HEK293T (cell line): ENCODE measurements around the gene RHBDD1.

Experiments used
- BHLHE40 ChIP-seq: fragments of 450-650 bp; IDR thresholded peaks from 2 replicates; pipeline ENCODE4 v1.6.1; 2016; ENCODE audit warnings: mild to moderate bottlenecking, moderate library complexity, borderline replicate concordance
- FOXK2 ChIP-seq: fragments of 450-650 bp; IDR thresholded peaks from 2 replicates; pipeline ENCODE4 v1.6.1; 2016; ENCODE audit warnings: mild to moderate bottlenecking
- FOXM1 ChIP-seq: fragments of 450-650 bp; IDR thresholded peaks from 2 replicates; pipeline ENCODE4 v1.6.1; 2017; ENCODE audit warnings: mild to moderate bottlenecking, borderline replicate concordance

- TF ChIP-seq FOXK2 (no peak), BHLHE40 (no peak), FOXM1 (no peak)
Observed at GRCh38 chr2:226970362-226970761, 134.5 kb downstream of the RHBDD1 start.
